ENCODE data around the gene PRDM15. TPM values are rescaled to one million over a fixed set of nuclear protein-coding genes. Genes with fewer than 3 reads are reported as not detected.

Gene PRDM15
- total RNA-seq, 1 donor from 2014 or later = 12.0 TPM

GRCh38 chr21:41833497-41834115 is 45.5 kb downstream of the PRDM15 start:
- Mint-ChIP-seq H3K4me1 (no peaks in the 10 kb centered on the region), H3K9me3 (no peaks in the 10 kb centered on the region), H3K27me3 (ENCODE audit: low read depth) (no peaks in the 10 kb centered on the region), H3K36me3 (ENCODE audit: low read depth) (peaks cover 6% of the 10 kb centered on the region), H3K27ac (ENCODE audit: unreplicated experiment) (no peak overlapping the region), H3K4me3 (no peak overlapping the region)
- no peak for DNase-seq (ENCODE audit: low read depth, low spot score)
- TF ChIP-seq CTCF (conservative IDR thresholded peaks at IDR 0.05) = no peak

- Mint-ChIP-seq H3K9me3 (no peaks in the 10 kb centered on the region), H3K27ac (ENCODE audit: unreplicated experiment) (no peak overlapping the region), H3K4me3 (no peak overlapping the region), H3K36me3 (ENCODE audit: low read depth) (peaks cover 4% of the 10 kb centered on the region), H3K27me3 (ENCODE audit: low read depth) (no peaks in the 10 kb centered on the region), H3K4me1 (no peaks in the 10 kb centered on the region)
- no peak for DNase-seq (ENCODE audit: low read depth, low spot score)
- TF ChIP-seq CTCF (conservative IDR thresholded peaks at IDR 0.05) = no peak
Observed at GRCh38 chr21:41832596-41833496, 46.3 kb downstream of the PRDM15 start.

- Mint-ChIP-seq H3K4me1 (no peaks in the 10 kb centered on the region), H3K36me3 (ENCODE audit: low read depth) (peaks cover 3% of the 10 kb centered on the region), H3K27me3 (ENCODE audit: low read depth) (no peaks in the 10 kb centered on the region), H3K9me3 (no peaks in the 10 kb centered on the region), H3K27ac (ENCODE audit: unreplicated experiment) (no peak overlapping the region), H3K4me3 (no peak overlapping the region)
- no peak for TF ChIP-seq CTCF (conservative IDR thresholded peaks at IDR 0.05)
- DNase-seq (ENCODE audit: low read depth, low spot score) = no peak
Observed at GRCh38 chr21:41831866-41832595, 47.1 kb downstream of the PRDM15 start.

- no peak overlapping the region for H3K27ac Mint-ChIP-seq (ENCODE audit: unreplicated experiment)
- H3K4me1 Mint-ChIP-seq = no peaks in the 10 kb centered on the region
- no peak for DNase-seq (ENCODE audit: low read depth, low spot score)
- H3K27me3 Mint-ChIP-seq (ENCODE audit: low read depth) = no peaks in the 10 kb centered on the region
- H3K9me3 Mint-ChIP-seq = no peaks in the 10 kb centered on the region
- TF ChIP-seq CTCF (conservative IDR thresholded peaks at IDR 0.05) = no peak
- H3K36me3 Mint-ChIP-seq (ENCODE audit: low read depth) = peaks cover 3% of the 10 kb centered on the region
- no peak overlapping the region for H3K4me3 Mint-ChIP-seq
Observed at GRCh38 chr21:41831453-41831831, 47.7 kb downstream of the PRDM15 start.

- no peaks in the 10 kb centered on the region for H3K4me1 Mint-ChIP-seq
- no peak for DNase-seq (ENCODE audit: low read depth, low spot score)
- peaks cover under 1% of the 10 kb centered on the region for H3K36me3 Mint-ChIP-seq (ENCODE audit: low read depth)
- TF ChIP-seq CTCF (conservative IDR thresholded peaks at IDR 0.05) = no peak
- no peak overlapping the region for H3K27ac Mint-ChIP-seq (ENCODE audit: unreplicated experiment)
- no peak overlapping the region for H3K4me3 Mint-ChIP-seq
- no peaks in the 10 kb centered on the region for H3K27me3 Mint-ChIP-seq (ENCODE audit: low read depth)
- no peaks in the 10 kb centered on the region for H3K9me3 Mint-ChIP-seq
Observed at GRCh38 chr21:41830764-41831452, 48.2 kb downstream of the PRDM15 start.
